ENCODE data around the gene MEF2C.

- TF ChIP-seq TAF1 (IDR thresholded peaks at IDR 0.05; ENCODE audit: borderline replicate concordance, low read depth, low read length): no peak
- no peak for TF ChIP-seq POLR2AphosphoS5 (IDR thresholded peaks at IDR 0.05; ENCODE audit: low read depth, low read length)
Measured at GRCh38 chr5:88834499-88834898, 48.5 kb downstream of the MEF2C start.
